HepG2 (cell line): ENCODE results near the gene CLDN3. TPM values are rescaled to one million over a fixed set of nuclear protein-coding genes. Genes with fewer than 3 reads are reported as not detected.

Experiments used
- ATAC-seq: fragments of 200-7000 bp; cut with Tn5 transposase; 3 replicates; pipeline ENCODE4 v1.9.1; 2020; ENCODE audit warnings: mild to moderate bottlenecking, moderate library complexity
- BruUV-seq: library from RNA; stranded (reverse); fragments of 400-500 nt; replicated peaks from 2 replicates; lab custom pipeline; 2021; lab: Mats Ljungman, UMichigan
- CTCF ChIA-PET: fragments of 300-600 bp; formaldehyde crosslinking; extraction: SDS; loops from one replicate; lab custom pipeline; 2021; ENCODE audit warnings: low total read pairs, inconsistent platforms, low intra/inter-chr PET ratio; lab: Yijun Ruan, JAX
- POLR2A ChIA-PET: fragments of 350-600 bp; sonication (Branson Sonifier 250); formaldehyde crosslinking; loops from one replicate; lab custom pipeline; 2020; ENCODE audit warnings: antibody characterized with exemption, inconsistent platforms; lab: Yijun Ruan, JAX
- DNase-seq: peaks from one replicate; pipeline ENCODE4 v3.0.0-alpha.2; 2015; ENCODE audit warnings: low spot score
- FAIRE-seq: peaks from 3 replicates; lab custom pipeline; 2011; peaks lifted over from hg19 to GRCh38; lab: Jason Lieb, UNC
- H2AFZ ChIP-seq: one replicate; pipeline ENCODE4 v1.6.1; 2011; ENCODE audit warnings: low read length, inconsistent platforms
- H3K27ac ChIP-seq: fragments of 300-600 bp; 3 replicates; pipeline ENCODE4 v1.8.0; 2011; ENCODE audit warnings: mixed run types, mild to moderate bottlenecking, mixed read lengths, low read length, inconsistent platforms; ENCODE audit not compliant: insufficient read depth; ENCODE audit errors: extremely low read length
- H3K27me3 ChIP-seq, 2 experiments: fragments of 200-600 bp in 1 of 2; 2 replicates in 1 of 2; 3 replicates in 1 of 2; pipeline versions ENCODE4 v1.6.0 to v1.8.0; 2011; ENCODE audit warnings: low read length in 2 of 2, mild to moderate bottlenecking in 2 of 2, moderate library complexity in 2 of 2, inconsistent platforms in 1 of 2; ENCODE audit not compliant: insufficient read depth in 2 of 2, control insufficient read depth in 1 of 2
- H3K36me3 ChIP-seq, 2 experiments: fragments of 200-600 bp in 1 of 2; replicated peaks in 1 of 2; 2 replicates in 1 of 2; 3 replicates in 1 of 2; pipeline versions ENCODE4 v1.5.1 to v1.8.0; 2011; ENCODE audit warnings: low read length in 2 of 2, inconsistent platforms in 1 of 2; ENCODE audit not compliant: insufficient read depth in 2 of 2, control insufficient read depth in 1 of 2
- H3K4me1 ChIP-seq: 2 replicates; pipeline ENCODE4 v1.5.1; 2012; ENCODE audit warnings: low read length, inconsistent platforms; ENCODE audit not compliant: insufficient read depth
- H3K4me2 ChIP-seq: 2 replicates; pipeline ENCODE4 v1.6.0; 2011; ENCODE audit warnings: low read depth, low read length, inconsistent platforms
- H3K4me3 ChIP-seq, 3 experiments: fragments of 200-600 bp in 1 of 3; sonication (generic), shearing (Covaris generic) in 1 of 3; replicated peaks in 1 of 3; 2 replicates each; pipeline ENCODE4 v1.5.1; 2011 to 2016; ENCODE audit warnings: low read length in 3 of 3, inconsistent platforms in 2 of 3, low read depth in 2 of 3, mild to moderate bottlenecking in 2 of 3, control low read depth in 1 of 3, mixed read lengths in 1 of 3; ENCODE audit not compliant: insufficient read depth in 1 of 3
- H3K79me2 ChIP-seq: one replicate; pipeline ENCODE4 v1.6.1; 2011; ENCODE audit warnings: low read length, inconsistent platforms; ENCODE audit not compliant: insufficient read depth
- H3K9ac ChIP-seq: 2 replicates; pipeline ENCODE4 v1.6.0; 2011; ENCODE audit warnings: mild to moderate bottlenecking, low read depth, low read length, inconsistent platforms; ENCODE audit not compliant: insufficient read depth
- H3K9me3 ChIP-seq: 2 replicates; pipeline ENCODE4 v1.5.1; 2012; ENCODE audit warnings: mild to moderate bottlenecking, low read length
- H4K20me1 ChIP-seq: 2 replicates; pipeline ENCODE4 v1.6.0; 2011; ENCODE audit warnings: inconsistent platforms, mild to moderate bottlenecking, low read length, moderate library complexity; ENCODE audit not compliant: insufficient read depth
- CBX5 ChIP-seq: sonication (generic); formaldehyde crosslinking; IDR thresholded peaks from 2 replicates; pipeline ENCODE4 v1.4.0; 2020; ENCODE audit warnings: missing genetic modification reagents, borderline replicate concordance
- CCDC6 ChIP-seq: sonication (generic); formaldehyde crosslinking; IDR thresholded peaks from 2 replicates; pipeline ENCODE4 v1.8.1; 2022; ENCODE audit warnings: mild to moderate bottlenecking, missing genetic modification reagents, moderate library complexity
- CREB1 ChIP-seq, 2 experiments: fragments of 450-650 bp in 1 of 2; IDR thresholded peaks; 2 replicates each; pipeline ENCODE4 v1.6.1; 2016 to 2017; ENCODE audit warnings: control low read depth in 1 of 2, mild to moderate bottlenecking in 1 of 2, missing compliant biosample characterization in 1 of 2, missing genetic modification characterization in 1 of 2
- DZIP1 ChIP-seq: sonication (generic); formaldehyde crosslinking; IDR thresholded peaks from 2 replicates; pipeline ENCODE4 v1.5.0; 2020; ENCODE audit warnings: mild to moderate bottlenecking, missing genetic modification reagents
- EEA1 ChIP-seq: sonication (generic); formaldehyde crosslinking; IDR thresholded peaks from 2 replicates; pipeline ENCODE4 v1.5.1; 2020; ENCODE audit warnings: mild to moderate bottlenecking, missing genetic modification reagents, borderline replicate concordance
- HNF1B ChIP-seq: sonication (generic); formaldehyde crosslinking; IDR thresholded peaks from 2 replicates; pipeline ENCODE4 v1.5.1; 2020; ENCODE audit warnings: mild to moderate bottlenecking, moderate library complexity, missing genetic modification reagents
- JUN ChIP-seq: sonication (generic); formaldehyde crosslinking; IDR thresholded peaks from 2 replicates; pipeline ENCODE4 v1.4.0; 2020; ENCODE audit warnings: mild to moderate bottlenecking, missing genetic modification reagents
- MAZ ChIP-seq, 2 experiments: sonication (generic) in 1 of 2; formaldehyde crosslinking in 1 of 2; IDR thresholded peaks; 2 replicates each; pipeline versions ENCODE4 v1.5.0 to v1.6.1; 2012 to 2020; ENCODE audit warnings: low read depth in 2 of 2, mild to moderate bottlenecking in 2 of 2, borderline replicate concordance in 1 of 2, improper control_type of control experiment in 1 of 2, low read length in 1 of 2, missing genetic modification reagents in 1 of 2, moderate library complexity in 1 of 2
- MZF1 ChIP-seq: sonication (generic); formaldehyde crosslinking; IDR thresholded peaks from 2 replicates; pipeline ENCODE4 v1.8.1; 2023; ENCODE audit warnings: mild to moderate bottlenecking, missing genetic modification reagents, borderline replicate concordance
- PITX1 ChIP-seq: sonication (generic); formaldehyde crosslinking; IDR thresholded peaks from 2 replicates; pipeline ENCODE4 v1.5.1; 2020; ENCODE audit warnings: mild to moderate bottlenecking, missing genetic modification reagents
- SETDB1 ChIP-seq: sonication (generic); formaldehyde crosslinking; IDR thresholded peaks from 2 replicates; pipeline ENCODE4 v1.5.1; 2020; ENCODE audit warnings: missing genetic modification reagents, mild to moderate bottlenecking, borderline replicate concordance
- SNAI1 ChIP-seq: sonication (generic); formaldehyde crosslinking; IDR thresholded peaks from 2 replicates; pipeline ENCODE4 v1.5.0; 2020; ENCODE audit warnings: mild to moderate bottlenecking, missing genetic modification reagents, borderline replicate concordance
- ZBTB7A ChIP-seq: sonication (generic); formaldehyde crosslinking; IDR thresholded peaks from 2 replicates; pipeline ENCODE4 v1.8.0; 2022; ENCODE audit warnings: mild to moderate bottlenecking, missing genetic modification reagents
- ZNF619 ChIP-seq: sonication (generic); formaldehyde crosslinking; IDR thresholded peaks from 2 replicates; pipeline ENCODE4 v1.4.0; 2020; ENCODE audit warnings: mild to moderate bottlenecking, missing genetic modification reagents
- WGBS: methylation state at CpG from one replicate; pipeline ENCODE4 v1.1.6; 2017; ENCODE audit warnings: low lambda C conversion rate; 5-methylcytosine and 5-hydroxymethylcytosine counted together
- in situ Hi-C: cut with HindIII; loops from 2 replicates; pipeline ENCODE4 v1.10.0; 2017; ENCODE audit warnings: low pct_unique_long_range_greater_than_20kb; ENCODE audit not compliant: extremely low pct_ligation_motif_present
- intact Hi-C: fragments of 100-400 bp; cut with micrococcal nuclease; formaldehyde crosslinking; loops from one replicate; pipeline ENCODE4 v1.10.0; 2022; ENCODE audit not compliant: unreplicated experiment
- polyA plus RNA-seq, 8 experiments: library from polyadenylated mRNA; depleted of rRNA in 3 of 8; stranded (reverse) in 7 of 8; unstranded in 1 of 8; fragments of >200 nt; fragmentation: Illumina TruSeq in 4 of 8; extraction: Trizol in 4 of 8; gene quantifications; 2 replicates each; pipeline versions ENCODE4 v1.2.1 to v1.2.3, GENCODE V29; 2011 to 2016; ENCODE audit warnings: low read depth in 4 of 8, missing spikeins in 1 of 8, mixed read lengths in 1 of 8; ENCODE audit not compliant: insufficient read depth in 1 of 8
- total RNA-seq, 5 experiments: library from RNA; depleted of rRNA; stranded (reverse); fragments of >200 nt; fragmentation: Illumina TruSeq; extraction: Trizol; gene quantifications; 2 replicates each; pipeline ENCODE4 v1.2.3, GENCODE V29; 2016; ENCODE audit warnings: low read depth in 1 of 5
- TF ChIP-seq, protein P1 (sequence below): conservative IDR thresholded peaks from 2 replicates; pipeline ENCODE4 v1.6.1; 2018; ENCODE audit warnings: missing genetic modification reagents

The CLDN3 gene
- total and polyA plus RNA-seq, 2 of the 13 experiments (the other 11 are each of a cell fraction or from before 2014, with no cell fraction given) = 0.31 to 0.51 TPM

DNA sequence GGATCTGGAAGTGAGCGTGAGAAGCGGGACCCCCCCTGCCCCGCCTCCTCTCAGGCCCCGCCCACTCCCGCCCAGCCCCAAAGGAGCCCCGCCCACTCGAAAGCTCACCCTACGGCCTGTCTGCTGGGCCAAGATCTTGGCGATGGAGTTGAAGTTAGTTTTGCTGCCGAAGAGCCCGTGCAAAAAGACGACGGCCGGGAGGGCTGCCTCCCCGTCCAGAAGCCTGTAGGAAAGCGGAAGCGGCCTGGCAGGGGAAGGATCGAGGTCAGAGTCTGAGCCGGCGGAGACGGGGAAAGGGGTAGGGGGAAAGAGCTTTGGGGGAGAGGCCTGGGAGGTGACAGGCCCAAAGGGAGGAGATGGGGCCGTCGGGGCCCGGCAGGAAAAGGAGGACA is 31.9 kb downstream of the CLDN3 start (continued):
- TF ChIP-seq, protein P1, sequence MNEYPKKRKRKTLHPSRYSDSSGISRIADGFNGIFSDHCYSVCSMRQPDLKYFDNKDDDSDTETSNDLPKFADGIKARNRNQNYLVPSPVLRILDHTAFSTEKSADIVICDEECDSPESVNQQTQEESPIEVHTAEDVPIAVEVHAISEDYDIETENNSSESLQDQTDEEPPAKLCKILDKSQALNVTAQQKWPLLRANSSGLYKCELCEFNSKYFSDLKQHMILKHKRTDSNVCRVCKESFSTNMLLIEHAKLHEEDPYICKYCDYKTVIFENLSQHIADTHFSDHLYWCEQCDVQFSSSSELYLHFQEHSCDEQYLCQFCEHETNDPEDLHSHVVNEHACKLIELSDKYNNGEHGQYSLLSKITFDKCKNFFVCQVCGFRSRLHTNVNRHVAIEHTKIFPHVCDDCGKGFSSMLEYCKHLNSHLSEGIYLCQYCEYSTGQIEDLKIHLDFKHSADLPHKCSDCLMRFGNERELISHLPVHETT = no peak

DNA sequence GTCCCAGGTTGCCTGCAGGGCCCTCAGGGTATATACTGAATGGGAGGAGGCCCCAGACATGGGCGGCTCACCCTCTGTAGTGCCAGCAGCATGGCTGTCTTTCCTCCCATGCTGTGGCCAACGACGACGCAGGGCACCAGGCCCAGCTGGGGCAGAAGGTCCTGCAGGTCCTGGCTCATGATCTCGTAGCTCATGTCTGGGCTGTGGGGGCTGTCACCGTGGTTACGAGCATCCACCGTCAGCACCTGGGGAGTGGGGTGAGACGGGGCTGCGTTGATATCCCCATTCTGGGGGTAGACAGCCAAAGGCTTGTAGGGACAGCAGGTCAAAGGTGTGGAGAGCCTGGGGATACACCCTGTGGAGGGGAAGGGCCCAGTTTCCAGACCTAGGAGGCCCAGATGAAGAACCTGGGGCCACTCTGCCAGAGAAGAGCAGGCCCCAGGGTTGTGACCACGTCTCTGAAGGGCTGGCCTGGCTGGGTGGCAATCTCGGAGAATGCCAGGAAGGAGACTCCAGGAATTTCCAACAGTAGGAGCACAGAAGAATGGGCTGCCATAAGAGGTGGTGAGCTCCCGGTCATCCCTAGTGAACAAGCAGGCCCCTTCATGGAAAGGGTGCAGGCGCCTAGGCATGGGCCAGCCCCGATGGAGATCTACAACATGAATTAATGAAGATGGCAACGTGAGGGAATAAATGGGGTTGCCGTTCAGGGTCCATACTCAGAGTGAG is 32.4 kb downstream of the CLDN3 start:
- peak overlapping the region; percentile 73; the same call in 1 of the 2 replicates for H3K9ac ChIP-seq
- in situ Hi-C loops = no loop called here
- H3K4me3 ChIP-seq = peak overlapping the region; percentile 77 to 97 (median 92); a peak in 5 of 6 replicates
- DNase-seq (no peak), ATAC-seq (no peak), FAIRE-seq (no peak)
- H3K79me2 ChIP-seq = no peaks in the 10 kb centered on the region
- ChIA-PET CTCF (no interaction called here), POLR2A (interaction anchor here (0.6 to 1.7 kb wide), 6 partner anchors 9 to 270 kb away, joined by 3 to 6 read pairs (median 4); partner anchors contain the start of gene MLXIPL)
- peaks cover 0 to 9% of the 10 kb centered on the region in 2 experiments; a peak in 1 of 5 replicates for H3K36me3 ChIP-seq
- no peaks in the 10 kb centered on the region for H3K27me3 ChIP-seq
- H3K4me2 ChIP-seq = peak overlapping the region; percentile 91
- H3K9me3 ChIP-seq = no peaks in the 10 kb centered on the region
- WGBS = 48% methylated on average over 6 of the region's 17 CpGs
- no peak overlapping the region for H3K27ac ChIP-seq
- H4K20me1 ChIP-seq = no peaks in the 10 kb centered on the region
- H2AFZ ChIP-seq = no peak overlapping the region
- peaks cover 32% of the 10 kb centered on the region for H3K4me1 ChIP-seq
- intact Hi-C loops = no loop called here
- no TSS peak for BruUV-seq
- TF ChIP-seq JUN (CRISPR knock-in tag) = no peak
- no peak for TF ChIP-seq ZBTB7A (CRISPR knock-in tag)
- TF ChIP-seq CREB1 (IDR thresholded peaks at IDR 0.05) = no peak
- TF ChIP-seq CREB1 (CRISPR knock-in tag; IDR thresholded peaks at IDR 0.05) = no peak
- TF ChIP-seq PITX1 (CRISPR knock-in tag) = no peak
- no peak for TF ChIP-seq SNAI1 (CRISPR knock-in tag)
- TF ChIP-seq EEA1 = no peak
- 0 out of 2 replicates have a peak, but pooled peaks have one; percentile 6 for TF ChIP-seq CCDC6 (CRISPR knock-in tag)
- no peak for TF ChIP-seq SETDB1
- no peak for TF ChIP-seq CBX5 (CRISPR knock-in tag)
- TF ChIP-seq MAZ (IDR thresholded peaks at IDR 0.05; ENCODE audit: borderline replicate concordance, low read depth, low read length) = no peak
- TF ChIP-seq MAZ (CRISPR knock-in tag; IDR thresholded peaks at IDR 0.05; ENCODE audit: low read depth) = no peak
- TF ChIP-seq MZF1 (CRISPR knock-in tag) = no peak
- no peak for TF ChIP-seq ZNF619
- 0 out of 2 replicates have a peak, but pooled peaks have one; percentile 20 for TF ChIP-seq HNF1B (CRISPR knock-in tag)
- no peak for TF ChIP-seq DZIP1
